ENCODE measurements around the gene COQ10A. TPM values are rescaled to one million over a fixed set of nuclear protein-coding genes. Genes with fewer than 3 reads are reported as not detected.

Gene COQ10A
- 12.8 and 14.4 TPM in 2 replicates for total RNA-seq
- long read RNA-seq, transcript COQ10A-202 (5 exons, 1,410 nt): major isoform, 5 of 10 reads
- long read RNA-seq, partial matches to known transcripts: 0 of 10 reads
- long read RNA-seq, other reads (novel, unspliced or antisense): 1 of 10 reads

- no peaks in the 10 kb centered on the region for H3K9me3 Mint-ChIP-seq (ENCODE audit: unreplicated experiment)
- H3K4me3 Mint-ChIP-seq (ENCODE audit: unreplicated experiment): peak within 1 kb of the TSS; percentile 85
- peaks cover 14% of the 10 kb centered on the region for H3K36me3 Mint-ChIP-seq (ENCODE audit: unreplicated experiment)
- H3K27me3 Mint-ChIP-seq (ENCODE audit: unreplicated experiment): no peaks in the 10 kb centered on the region
- peaks cover 21% of the 10 kb centered on the region for H3K4me1 Mint-ChIP-seq (ENCODE audit: unreplicated experiment)
- TF ChIP-seq, protein P1, sequence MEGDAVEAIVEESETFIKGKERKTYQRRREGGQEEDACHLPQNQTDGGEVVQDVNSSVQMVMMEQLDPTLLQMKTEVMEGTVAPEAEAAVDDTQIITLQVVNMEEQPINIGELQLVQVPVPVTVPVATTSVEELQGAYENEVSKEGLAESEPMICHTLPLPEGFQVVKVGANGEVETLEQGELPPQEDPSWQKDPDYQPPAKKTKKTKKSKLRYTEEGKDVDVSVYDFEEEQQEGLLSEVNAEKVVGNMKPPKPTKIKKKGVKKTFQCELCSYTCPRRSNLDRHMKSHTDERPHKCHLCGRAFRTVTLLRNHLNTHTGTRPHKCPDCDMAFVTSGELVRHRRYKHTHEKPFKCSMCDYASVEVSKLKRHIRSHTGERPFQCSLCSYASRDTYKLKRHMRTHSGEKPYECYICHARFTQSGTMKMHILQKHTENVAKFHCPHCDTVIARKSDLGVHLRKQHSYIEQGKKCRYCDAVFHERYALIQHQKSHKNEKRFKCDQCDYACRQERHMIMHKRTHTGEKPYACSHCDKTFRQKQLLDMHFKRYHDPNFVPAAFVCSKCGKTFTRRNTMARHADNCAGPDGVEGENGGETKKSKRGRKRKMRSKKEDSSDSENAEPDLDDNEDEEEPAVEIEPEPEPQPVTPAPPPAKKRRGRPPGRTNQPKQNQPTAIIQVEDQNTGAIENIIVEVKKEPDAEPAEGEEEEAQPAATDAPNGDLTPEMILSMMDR (IDR thresholded peaks at IDR 0.05): peak; percentile 82
- peak within 1 kb of the TSS; percentile 95 for H3K27ac Mint-ChIP-seq (ENCODE audit: unreplicated experiment)
- peak; percentile 94 for DNase-seq (ENCODE audit: extremely low spot score, unreplicated experiment)
Measured at GRCh38 chr12:56266693-56267442, at the start of gene COQ10A. COQ10A (plus strand) TSS chr12:56266942; CDS start chr12:56267119, 177 bp downstream.

GRCh38 chr12:56219840-56220239, 46.9 kb upstream of the COQ10A start:
- Mint-ChIP-seq H3K9me3 (ENCODE audit: unreplicated experiment) (no peaks in the 10 kb centered on the region), H3K27ac (ENCODE audit: unreplicated experiment) (peak overlapping the region; percentile 57), H3K36me3 (ENCODE audit: unreplicated experiment) (peaks cover 10% of the 10 kb centered on the region), H3K4me3 (ENCODE audit: unreplicated experiment) (peak overlapping the region; percentile 22), H3K4me1 (ENCODE audit: unreplicated experiment) (peaks cover 32% of the 10 kb centered on the region), H3K27me3 (ENCODE audit: unreplicated experiment) (no peaks in the 10 kb centered on the region)
- TF ChIP-seq, protein P1 (IDR thresholded peaks at IDR 0.05): no peak
- no peak for DNase-seq (ENCODE audit: extremely low spot score, unreplicated experiment)

- Mint-ChIP-seq H3K4me1 (ENCODE audit: unreplicated experiment) (peaks cover 40% of the 10 kb centered on the region), H3K4me3 (ENCODE audit: unreplicated experiment) (peak overlapping the region; percentile 99), H3K27ac (ENCODE audit: unreplicated experiment) (peak overlapping the region; percentile 99), H3K36me3 (ENCODE audit: unreplicated experiment) (peaks cover 6% of the 10 kb centered on the region), H3K27me3 (ENCODE audit: unreplicated experiment) (no peaks in the 10 kb centered on the region), H3K9me3 (ENCODE audit: unreplicated experiment) (no peaks in the 10 kb centered on the region)
- DNase-seq (ENCODE audit: extremely low spot score, unreplicated experiment): no peak
- TF ChIP-seq, protein P1 (IDR thresholded peaks at IDR 0.05): no peak
Measured at GRCh38 chr12:56220611-56221231, 46.0 kb upstream of the COQ10A start.

- H3K36me3 Mint-ChIP-seq (ENCODE audit: unreplicated experiment): peaks cover 5% of the 10 kb centered on the region
Measured at GRCh38 chr12:56221232-56221756, 45.4 kb upstream of the COQ10A start.

More at GRCh38 chr12:56221232-56221756, 45.4 kb upstream of the COQ10A start:
- TF ChIP-seq, protein P1 (IDR thresholded peaks at IDR 0.05): no peak
- Mint-ChIP-seq H3K27ac (ENCODE audit: unreplicated experiment) (peak overlapping the region; percentile 99), H3K4me1 (ENCODE audit: unreplicated experiment) (peaks cover 40% of the 10 kb centered on the region), H3K4me3 (ENCODE audit: unreplicated experiment) (peak overlapping the region; percentile 99), H3K9me3 (ENCODE audit: unreplicated experiment) (no peaks in the 10 kb centered on the region), H3K27me3 (ENCODE audit: unreplicated experiment) (no peaks in the 10 kb centered on the region)
- no peak for DNase-seq (ENCODE audit: extremely low spot score, unreplicated experiment)
